Heart left ventricle (tissue), 13 donors: ENCODE results near the gene DAPK3.

Experiments
- CTCF ChIP-seq, 12 donors: fragments of 200-600 bp; sonication (generic) in 4 of 12; IDR thresholded peaks; one replicate each; pipeline versions ENCODE4 v1.5.0 to v1.8.0; 2018 to 2022; ENCODE audit warnings: antibody characterized with exemption in 12 of 12, mild to moderate bottlenecking in 5 of 12
- POLR2A ChIP-seq, 2 donors: fragments of 450-650 bp; IDR thresholded peaks; one replicate each; pipeline ENCODE4 v1.6.1; 2017; ENCODE audit warnings: antibody characterized with exemption in 2 of 2, mild to moderate bottlenecking in 2 of 2, moderate library complexity in 2 of 2
- donor health status: ischemic (EF 13 %, LVEDD 7.1; RV severe dilation, severe dysfunction).
- donor health status: DM: no; HTN: yes; CAD: no.
- donor health status: DM: no; HTN: no; CAD: no.
- donor health status: ischemic (EF 25% LVEDD 6.9; RV normal size, moderate dysfunction).
- donor health status: ischemic (EF 25% LVEDD 5.7; RV mildly dilated, moderate dysfunction).
- donor health status: ischemic (EF 35%, LVEDD 5.7; RV mildly dilated, moderate dysfunction).
- donor health status: nonischemic (EF 11% LVEDD 7.7; RV severe dilation, severe dysfunction).
- donor health status: DM: yes; HTN: yes; CAD: no.
- donor health status: PGD.
- donor health status: ischemic (EF 29% LVEDD 5.4; RV normal size, mild dysfunction).
- donor health status: nonischemic (EF 23%, LVEDD 6.1; RV moderate dilation, normal function).

DNA sequence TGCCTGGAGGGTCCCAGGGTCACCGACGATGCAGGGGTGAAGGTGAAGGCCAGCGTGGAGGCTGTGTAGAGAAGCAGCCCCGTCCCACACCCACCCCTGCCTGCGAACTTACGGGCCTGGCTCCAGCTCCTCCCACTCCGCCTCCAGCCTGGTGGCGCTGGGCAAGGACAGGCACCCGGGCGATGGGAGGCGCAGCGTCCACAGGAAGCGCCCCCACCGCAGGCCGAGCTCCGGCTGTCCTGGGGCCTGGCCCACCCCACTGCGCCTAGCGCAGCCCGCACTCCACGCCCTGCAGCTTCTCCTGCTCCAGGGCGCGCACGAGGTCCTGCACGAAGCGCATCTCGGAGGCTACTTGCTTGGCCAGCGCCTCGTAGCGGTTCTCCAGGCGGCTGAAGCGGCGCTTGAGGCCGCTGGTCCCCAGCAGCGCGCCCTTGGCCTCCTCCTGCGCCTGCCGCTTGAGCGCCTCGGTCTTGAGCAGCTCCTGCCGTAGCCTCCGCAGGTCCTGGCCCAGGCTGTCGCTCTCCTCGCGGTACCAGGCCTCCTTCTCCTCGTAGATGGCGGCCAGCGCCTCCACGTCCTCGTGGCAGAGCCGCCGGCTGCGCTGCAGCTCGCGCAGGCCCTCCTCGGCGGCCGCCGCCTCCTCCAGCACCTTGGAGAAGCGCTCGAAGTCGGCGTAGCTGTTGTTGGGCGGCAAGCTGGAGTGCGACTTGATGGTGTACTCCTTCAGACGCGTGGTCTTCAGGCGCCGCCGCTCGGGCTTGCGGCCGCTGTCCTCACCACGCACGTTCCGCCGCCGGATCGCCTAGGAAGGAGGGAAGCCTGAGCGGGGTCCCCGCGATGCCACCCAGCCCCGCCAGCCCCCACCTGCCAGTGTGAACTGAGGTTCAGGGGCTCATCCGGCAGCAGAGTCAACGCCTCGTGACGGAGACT lies 11.8 kb downstream of the DAPK3 start:
- TF ChIP-seq CTCF (IDR thresholded peaks at IDR 0.05) (no peak), POLR2A (IDR thresholded peaks at IDR 0.05) (no peak)
